HepG2 (cell line): ENCODE results near the gene GSPT1. TPM values are rescaled to one million over a fixed set of nuclear protein-coding genes. Genes with fewer than 3 reads are reported as not detected.

Source experiments
- ATAC-seq: fragments of 200-7000 bp; cut with Tn5 transposase; 3 replicates; pipeline ENCODE4 v1.9.1; 2020; ENCODE audit warnings: mild to moderate bottlenecking, moderate library complexity
- BruUV-seq: library from RNA; stranded (reverse); fragments of 400-500 nt; replicated peaks from 2 replicates; lab custom pipeline; 2021; lab: Mats Ljungman, UMichigan
- CTCF ChIA-PET: fragments of 300-600 bp; formaldehyde crosslinking; extraction: SDS; loops from one replicate; lab custom pipeline; 2021; ENCODE audit warnings: low total read pairs, inconsistent platforms, low intra/inter-chr PET ratio; lab: Yijun Ruan, JAX
- POLR2A ChIA-PET: fragments of 350-600 bp; sonication (Branson Sonifier 250); formaldehyde crosslinking; loops from one replicate; lab custom pipeline; 2020; ENCODE audit warnings: antibody characterized with exemption, inconsistent platforms; lab: Yijun Ruan, JAX
- DNase-seq: peaks from one replicate; pipeline ENCODE4 v3.0.0-alpha.2; 2015; ENCODE audit warnings: low spot score
- FAIRE-seq: peaks from 3 replicates; lab custom pipeline; 2011; peaks lifted over from hg19 to GRCh38; lab: Jason Lieb, UNC
- H2AFZ ChIP-seq: one replicate; pipeline ENCODE4 v1.6.1; 2011; ENCODE audit warnings: low read length, inconsistent platforms
- H3K27ac ChIP-seq: fragments of 300-600 bp; 3 replicates; pipeline ENCODE4 v1.8.0; 2011; ENCODE audit warnings: mixed run types, mild to moderate bottlenecking, mixed read lengths, low read length, inconsistent platforms; ENCODE audit not compliant: insufficient read depth; ENCODE audit errors: extremely low read length
- H3K27me3 ChIP-seq, 2 experiments: fragments of 200-600 bp in 1 of 2; 2 replicates in 1 of 2; 3 replicates in 1 of 2; pipeline versions ENCODE4 v1.6.0 to v1.8.0; 2011; ENCODE audit warnings: low read length in 2 of 2, mild to moderate bottlenecking in 2 of 2, moderate library complexity in 2 of 2, inconsistent platforms in 1 of 2; ENCODE audit not compliant: insufficient read depth in 2 of 2, control insufficient read depth in 1 of 2
- H3K36me3 ChIP-seq, 2 experiments: fragments of 200-600 bp in 1 of 2; replicated peaks in 1 of 2; 2 replicates in 1 of 2; 3 replicates in 1 of 2; pipeline versions ENCODE4 v1.5.1 to v1.8.0; 2011; ENCODE audit warnings: low read length in 2 of 2, inconsistent platforms in 1 of 2; ENCODE audit not compliant: insufficient read depth in 2 of 2, control insufficient read depth in 1 of 2
- H3K4me1 ChIP-seq: 2 replicates; pipeline ENCODE4 v1.5.1; 2012; ENCODE audit warnings: low read length, inconsistent platforms; ENCODE audit not compliant: insufficient read depth
- H3K4me2 ChIP-seq: 2 replicates; pipeline ENCODE4 v1.6.0; 2011; ENCODE audit warnings: low read depth, low read length, inconsistent platforms
- H3K4me3 ChIP-seq, 3 experiments: fragments of 200-600 bp in 1 of 3; sonication (generic), shearing (Covaris generic) in 1 of 3; replicated peaks in 1 of 3; 2 replicates each; pipeline ENCODE4 v1.5.1; 2011 to 2016; ENCODE audit warnings: low read length in 3 of 3, inconsistent platforms in 2 of 3, low read depth in 2 of 3, mild to moderate bottlenecking in 2 of 3, control low read depth in 1 of 3, mixed read lengths in 1 of 3; ENCODE audit not compliant: insufficient read depth in 1 of 3
- H3K79me2 ChIP-seq: one replicate; pipeline ENCODE4 v1.6.1; 2011; ENCODE audit warnings: low read length, inconsistent platforms; ENCODE audit not compliant: insufficient read depth
- H3K9ac ChIP-seq: 2 replicates; pipeline ENCODE4 v1.6.0; 2011; ENCODE audit warnings: mild to moderate bottlenecking, low read depth, low read length, inconsistent platforms; ENCODE audit not compliant: insufficient read depth
- H3K9me3 ChIP-seq: 2 replicates; pipeline ENCODE4 v1.5.1; 2012; ENCODE audit warnings: mild to moderate bottlenecking, low read length
- H4K20me1 ChIP-seq: 2 replicates; pipeline ENCODE4 v1.6.0; 2011; ENCODE audit warnings: inconsistent platforms, mild to moderate bottlenecking, low read length, moderate library complexity; ENCODE audit not compliant: insufficient read depth
- BCL6 ChIP-seq: IDR thresholded peaks from 2 replicates; pipeline ENCODE4 v1.6.1; 2016; ENCODE audit warnings: missing genetic modification reagents, missing compliant biosample characterization
- BRF2 ChIP-seq: sonication (generic); formaldehyde crosslinking; IDR thresholded peaks from 2 replicates; pipeline ENCODE4 v1.8.1; 2022; ENCODE audit warnings: mild to moderate bottlenecking, missing genetic modification reagents
- CEBPG ChIP-seq: IDR thresholded peaks from 2 replicates; pipeline ENCODE4 v1.6.1; 2016
- CREB1 ChIP-seq, 2 experiments: fragments of 450-650 bp in 1 of 2; IDR thresholded peaks; 2 replicates each; pipeline ENCODE4 v1.6.1; 2016 to 2017; ENCODE audit warnings: control low read depth in 1 of 2, mild to moderate bottlenecking in 1 of 2, missing compliant biosample characterization in 1 of 2, missing genetic modification characterization in 1 of 2
- ERF ChIP-seq: IDR thresholded peaks from 2 replicates; pipeline ENCODE4 v1.6.1; 2018; ENCODE audit warnings: missing biosample characterization, missing genetic modification reagents
- ETV6 ChIP-seq: sonication (generic); formaldehyde crosslinking; conservative IDR thresholded peaks from 2 replicates; pipeline ENCODE4 v1.4.0; 2020; ENCODE audit warnings: missing genetic modification reagents
- FOXA1 ChIP-seq, 2 experiments: fragments of 450-650 bp in 1 of 2; sonication (generic) in 1 of 2; formaldehyde crosslinking in 1 of 2; IDR thresholded peaks; 2 replicates each; pipeline versions ENCODE4 v1.4.0 to v1.6.1; 2016 to 2020; ENCODE audit warnings: missing genetic modification reagents in 1 of 2
- FOXA3 ChIP-seq: IDR thresholded peaks from 2 replicates; pipeline ENCODE4 v1.6.1; 2016; ENCODE audit warnings: missing genetic modification reagents, missing compliant biosample characterization
- FOXK1 ChIP-seq: sonication (generic); formaldehyde crosslinking; IDR thresholded peaks from 2 replicates; pipeline ENCODE4 v1.4.0; 2020; ENCODE audit warnings: low read depth, missing genetic modification reagents, borderline replicate concordance
- HNRNPH1 ChIP-seq: fragments of 200-400 bp; formaldehyde crosslinking; optimal IDR thresholded peaks from 2 replicates; pipeline ENCODE3; 2017; ENCODE audit warnings: mild to moderate bottlenecking, low read depth, low read length
- KAT8 ChIP-seq: IDR thresholded peaks from 2 replicates; pipeline ENCODE4 v1.6.1; 2016; ENCODE audit warnings: missing genetic modification reagents, missing compliant biosample characterization
- MED13 ChIP-seq: sonication (generic); formaldehyde crosslinking; IDR thresholded peaks from 2 replicates; pipeline ENCODE4 v1.5.0; 2020; ENCODE audit warnings: missing genetic modification reagents
- NFYB ChIP-seq: sonication (generic); formaldehyde crosslinking; IDR thresholded peaks from 2 replicates; pipeline ENCODE4 v1.4.0; 2020; ENCODE audit warnings: missing genetic modification reagents
- NR2F1 ChIP-seq, 2 experiments: fragments of 450-650 bp in 1 of 2; formaldehyde crosslinking in 1 of 2; IDR thresholded peaks; 2 replicates each; pipeline versions ENCODE4 v1.5.0 to v1.6.1; 2016 to 2020; ENCODE audit warnings: mild to moderate bottlenecking in 1 of 2, missing compliant biosample characterization in 1 of 2, missing genetic modification reagents in 1 of 2, moderate library complexity in 1 of 2
- SAP130 ChIP-seq: IDR thresholded peaks from 2 replicates; pipeline ENCODE4 v1.6.1; 2016; ENCODE audit warnings: low read depth
- SIX1 ChIP-seq: sonication (generic); formaldehyde crosslinking; IDR thresholded peaks from 2 replicates; pipeline ENCODE4 v1.4.0; 2020; ENCODE audit warnings: missing genetic modification reagents, borderline replicate concordance
- SKI ChIP-seq: fragments of 450-650 bp; IDR thresholded peaks from one replicate; pipeline ENCODE4 v1.6.1; 2018; ENCODE audit warnings: mild to moderate bottlenecking; ENCODE audit not compliant: partially characterized antibody
- ZNF343 ChIP-seq: sonication (generic); formaldehyde crosslinking; IDR thresholded peaks from 2 replicates; pipeline ENCODE4 v1.4.0; 2020; ENCODE audit warnings: mild to moderate bottlenecking, missing genetic modification reagents
- ZNF710 ChIP-seq: sonication (generic); formaldehyde crosslinking; IDR thresholded peaks from 2 replicates; pipeline ENCODE4 v1.5.0; 2020; ENCODE audit warnings: mild to moderate bottlenecking, missing genetic modification reagents, borderline replicate concordance
- WGBS: methylation state at CpG from one replicate; pipeline ENCODE4 v1.1.6; 2017; ENCODE audit warnings: low lambda C conversion rate; 5-methylcytosine and 5-hydroxymethylcytosine counted together
- in situ Hi-C: cut with HindIII; loops from 2 replicates; pipeline ENCODE4 v1.10.0; 2017; ENCODE audit warnings: low pct_unique_long_range_greater_than_20kb; ENCODE audit not compliant: extremely low pct_ligation_motif_present
- intact Hi-C: fragments of 100-400 bp; cut with micrococcal nuclease; formaldehyde crosslinking; loops from one replicate; pipeline ENCODE4 v1.10.0; 2022; ENCODE audit not compliant: unreplicated experiment
- polyA plus RNA-seq, 8 experiments: library from polyadenylated mRNA; depleted of rRNA in 3 of 8; stranded (reverse) in 7 of 8; unstranded in 1 of 8; fragments of >200 nt; fragmentation: Illumina TruSeq in 4 of 8; extraction: Trizol in 4 of 8; gene quantifications; 2 replicates each; pipeline versions ENCODE4 v1.2.1 to v1.2.3, GENCODE V29; 2011 to 2016; ENCODE audit warnings: low read depth in 4 of 8, missing spikeins in 1 of 8, mixed read lengths in 1 of 8; ENCODE audit not compliant: insufficient read depth in 1 of 8
- total RNA-seq, 5 experiments: library from RNA; depleted of rRNA; stranded (reverse); fragments of >200 nt; fragmentation: Illumina TruSeq; extraction: Trizol; gene quantifications; 2 replicates each; pipeline ENCODE4 v1.2.3, GENCODE V29; 2016; ENCODE audit warnings: low read depth in 1 of 5

GSPT1 gene
- total and polyA plus RNA-seq, 2 of the 13 experiments (the other 11 are each of a cell fraction or from before 2014, with no cell fraction given), result 120 to 316 TPM

GRCh38 chr16:11835309-11835708 lies 80.4 kb downstream of the GSPT1 start (continued):
- TF ChIP-seq NFYB (CRISPR knock-in tag), result no peak
- TF ChIP-seq, all 625 proteins: peak for 19

- Histone ChIP-seq H3K9ac (0 out of 2 replicates have a peak overlapping the region, but pooled peaks have one; percentile 7), H3K4me2 (no peak overlapping the region), H4K20me1 (no peaks in the 10 kb centered on the region), H3K27ac (no peak overlapping the region), H3K36me3 (peaks cover 22 to 30% of the 10 kb centered on the region in 2 experiments), H3K79me2 (no peaks in the 10 kb centered on the region), H2AFZ (no peak overlapping the region), H3K9me3 (no peaks in the 10 kb centered on the region), H3K27me3 (no peaks in the 10 kb centered on the region), H3K4me3 (no peak overlapping the region), H3K4me1 (peaks cover 28% of the 10 kb centered on the region)
- WGBS, result 49% methylated on average over 6 of the region's 6 CpGs
- peak; percentile 84 for DNase-seq
- POLR2A ChIA-PET, result interaction anchor here (0.6 to 7.3 kb wide), 8 partner anchors 11 to 628 kb away, joined by 3 to 72 read pairs (median 4); partner anchors contain the start of gene RSL1D1
- no TSS peak for BruUV-seq
- in situ Hi-C loops, result no loop called here
- intact Hi-C loops, result no loop called here
- peak; percentile 61 for ATAC-seq
- CTCF ChIA-PET, result no interaction called here
- FAIRE-seq, result peak; percentile 56
- TF ChIP-seq ZNF343 (CRISPR knock-in tag), result no peak
- no peak for TF ChIP-seq MED13 (CRISPR knock-in tag)
- peak; percentile 70 for TF ChIP-seq SAP130 (CRISPR knock-in tag)
- TF ChIP-seq CREB1 (IDR thresholded peaks at IDR 0.05), result peak; percentile 61
- no peak; the same call in 1 of the 2 replicates for TF ChIP-seq CREB1 (CRISPR knock-in tag; IDR thresholded peaks at IDR 0.05)
- TF ChIP-seq BCL6 (CRISPR knock-in tag), result peak; percentile 58
- TF ChIP-seq ZNF710 (CRISPR knock-in tag), result no peak
- TF ChIP-seq KAT8, result 0 out of 2 replicates have a peak, but pooled peaks have one; percentile 30
- TF ChIP-seq BRF2 (CRISPR knock-in tag), result no peak
- TF ChIP-seq ERF (CRISPR knock-in tag), result 0 out of 2 replicates have a peak, but pooled peaks have one; percentile 24
- no peak for TF ChIP-seq ETV6 (CRISPR knock-in tag)
- TF ChIP-seq SIX1 (CRISPR knock-in tag), result peak; percentile 52; the same call in 1 of the 2 replicates
- peak; percentile 77; the same call in 1 of the 2 replicates for TF ChIP-seq FOXK1
- no peak for TF ChIP-seq HNRNPH1
- TF ChIP-seq FOXA1 (IDR thresholded peaks at IDR 0.05), result no peak
- peak; percentile 83 for TF ChIP-seq FOXA1 (CRISPR knock-in tag; IDR thresholded peaks at IDR 0.05)
- TF ChIP-seq CEBPG (CRISPR knock-in tag), result peak; percentile 88
- TF ChIP-seq FOXA3 (CRISPR knock-in tag), result peak; percentile 90
- peak; percentile 71 for TF ChIP-seq SKI
- 0 out of 4 replicates have a peak, but pooled peaks of 1 of the 2 experiments have one; percentile 16 for TF ChIP-seq NR2F1 (CRISPR knock-in tag; IDR thresholded peaks at IDR 0.05)
Measured at GRCh38 chr16:11833951-11834695, 81.6 kb downstream of the GSPT1 start.
